Stimulated activated CD8-positive, alpha-beta memory T cell treated with anti-CD3 and anti-CD28 coated beads, Interleukin-7, amount 100 ng/mL, for 1 hour (primary cell): ENCODE results near the gene CTSE.

Experiments
- DNase-seq, 2 donors: peaks; one replicate each; pipeline ENCODE4 v3.0.0-alpha.2; 2020; ENCODE audit warnings: low read depth in 2 of 2

CTSE gene

DNA sequence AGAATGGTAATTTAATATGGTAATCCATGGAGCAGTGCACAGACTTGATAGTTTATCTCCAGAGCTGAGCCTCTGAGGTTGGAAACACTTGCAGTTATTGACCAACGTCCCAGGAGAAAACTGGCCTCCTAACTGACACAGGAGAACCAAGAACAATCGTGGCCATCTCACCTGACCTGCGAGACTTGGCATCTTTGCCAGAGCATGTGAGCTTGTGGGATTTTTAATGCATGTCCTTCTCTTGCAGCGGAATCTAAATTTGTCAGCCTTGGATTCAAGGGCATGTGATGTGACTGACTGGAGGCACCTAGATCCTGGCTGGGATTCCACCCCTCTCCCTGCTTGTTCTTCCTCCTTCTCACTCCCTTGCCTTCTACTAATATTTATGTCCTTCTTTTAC, 52.6 kb downstream of the CTSE start:
- DNase-seq = no peak

DNA sequence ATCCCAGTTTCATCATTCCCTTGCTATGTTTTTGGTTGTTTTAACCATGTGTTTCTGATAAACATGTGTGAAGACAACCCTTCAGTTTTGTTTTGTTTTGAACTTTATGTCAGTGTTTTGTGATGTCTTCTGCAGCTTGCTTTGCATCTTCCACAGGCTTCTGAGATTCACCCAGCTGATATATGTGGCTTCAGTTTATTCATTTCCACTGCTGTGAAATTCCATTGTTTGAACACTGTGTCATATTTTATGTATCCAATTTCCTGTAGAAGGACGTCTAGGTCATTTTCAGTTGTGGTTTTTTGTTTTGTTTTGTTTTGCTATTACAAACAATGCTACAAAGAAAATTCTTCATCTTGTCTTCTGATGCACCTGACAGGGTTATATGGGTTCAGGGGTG, 53.2 kb downstream of the CTSE start:
- DNase-seq = no peak

- no peak for DNase-seq
These were observed 54.5 kb downstream of the CTSE start for GRCh38 chr1:205969229-205969628.

DNA sequence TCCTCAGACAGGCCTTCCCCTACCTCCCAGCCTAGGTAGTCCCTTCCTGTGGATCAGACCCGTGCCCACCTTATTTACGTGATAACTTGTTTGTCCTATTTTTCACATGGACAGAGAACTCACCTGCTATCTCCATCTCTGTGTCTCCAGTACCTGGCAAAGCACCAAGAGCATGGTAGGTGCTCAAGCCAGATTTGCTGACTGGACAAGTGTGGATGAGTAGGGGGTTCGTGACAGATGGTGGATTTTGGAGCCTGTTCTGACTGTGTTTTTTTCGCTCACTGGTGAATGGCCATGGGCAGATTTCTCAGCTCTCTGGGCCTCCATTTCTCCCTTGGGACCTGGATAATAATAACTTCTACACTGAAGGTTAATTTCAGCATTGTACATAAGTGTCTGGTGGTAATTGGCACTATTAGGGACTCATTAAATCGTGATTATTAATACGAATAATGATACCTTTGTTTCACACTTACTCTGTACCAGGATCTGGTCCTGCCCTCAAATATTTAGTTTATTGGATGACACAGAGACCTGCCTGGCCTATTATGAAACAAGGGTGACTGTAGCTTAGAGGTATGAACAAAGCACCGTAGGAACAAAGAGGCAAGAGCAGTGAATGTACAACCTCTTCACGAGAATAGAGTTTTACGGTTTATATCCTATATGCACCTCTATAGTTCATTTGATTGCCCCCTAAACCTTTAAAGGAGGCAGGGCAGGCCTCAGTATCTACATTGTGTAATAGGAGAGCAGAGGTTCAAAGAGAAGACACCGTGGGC, 56.0 kb downstream of the CTSE start:
- no peak for DNase-seq

- DNase-seq = no peak
These were observed 58.4 kb downstream of the CTSE start for GRCh38 chr1:205965036-205965884.

DNA sequence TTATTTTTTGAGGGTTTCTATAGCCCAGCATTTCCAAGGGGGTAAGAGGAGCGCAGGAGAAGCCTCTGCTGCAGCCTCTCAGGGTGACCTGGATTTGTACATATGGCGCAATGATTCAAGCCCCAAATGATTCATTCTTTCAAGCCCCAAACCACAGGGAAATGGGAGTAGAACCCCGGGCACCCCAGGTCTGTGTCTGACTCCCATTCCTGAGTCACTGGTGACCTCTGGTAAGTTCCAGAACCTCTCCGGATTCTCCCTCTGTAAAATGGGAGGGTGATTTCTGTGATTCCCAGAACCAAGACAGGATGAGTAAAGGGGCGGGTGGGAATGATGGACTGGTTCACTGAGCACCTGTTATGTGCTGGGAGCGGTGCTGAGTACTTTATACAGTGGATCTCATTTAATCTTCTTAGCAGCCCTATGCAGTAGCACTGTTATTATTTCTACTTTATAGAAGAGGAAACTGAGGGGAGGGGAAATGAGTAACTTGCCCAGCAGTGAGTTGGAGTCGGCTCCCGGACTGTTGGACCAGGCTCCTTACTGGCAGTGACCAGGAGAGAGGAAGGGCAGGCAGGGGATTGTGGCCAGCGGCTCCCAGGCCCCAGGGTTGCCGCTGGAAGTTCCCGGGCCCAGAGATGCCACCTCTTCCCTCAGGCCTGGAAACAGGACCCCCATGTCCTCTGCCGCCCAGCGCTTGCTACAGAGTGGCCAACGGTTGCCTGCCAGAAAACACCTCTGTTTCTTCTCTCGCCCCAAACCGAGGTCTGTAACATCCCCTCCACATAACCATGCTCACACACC, 60.1 kb downstream of the CTSE start:
- no peak for DNase-seq

DNA sequence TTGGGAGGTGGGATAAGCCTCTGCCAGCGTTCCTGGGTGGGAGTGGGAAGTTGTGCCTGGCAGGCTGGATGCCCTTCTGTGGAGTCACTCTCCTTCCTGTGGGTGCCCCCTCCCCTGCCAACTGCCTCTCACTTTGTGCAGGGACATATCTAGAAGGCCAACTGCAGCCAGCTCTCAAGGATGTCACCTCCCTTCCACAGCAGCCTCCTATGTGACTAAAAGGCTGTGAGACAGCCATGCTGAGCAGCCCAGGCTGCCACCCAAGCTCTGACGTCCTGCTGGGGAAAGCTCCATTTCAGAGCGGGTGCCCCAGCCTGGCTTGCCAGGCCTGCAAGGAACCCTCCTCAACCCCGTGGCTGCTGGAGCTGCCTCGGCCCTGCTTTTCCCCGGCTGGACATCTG, 60.9 kb downstream of the CTSE start:
- DNase-seq = no peak

DNA sequence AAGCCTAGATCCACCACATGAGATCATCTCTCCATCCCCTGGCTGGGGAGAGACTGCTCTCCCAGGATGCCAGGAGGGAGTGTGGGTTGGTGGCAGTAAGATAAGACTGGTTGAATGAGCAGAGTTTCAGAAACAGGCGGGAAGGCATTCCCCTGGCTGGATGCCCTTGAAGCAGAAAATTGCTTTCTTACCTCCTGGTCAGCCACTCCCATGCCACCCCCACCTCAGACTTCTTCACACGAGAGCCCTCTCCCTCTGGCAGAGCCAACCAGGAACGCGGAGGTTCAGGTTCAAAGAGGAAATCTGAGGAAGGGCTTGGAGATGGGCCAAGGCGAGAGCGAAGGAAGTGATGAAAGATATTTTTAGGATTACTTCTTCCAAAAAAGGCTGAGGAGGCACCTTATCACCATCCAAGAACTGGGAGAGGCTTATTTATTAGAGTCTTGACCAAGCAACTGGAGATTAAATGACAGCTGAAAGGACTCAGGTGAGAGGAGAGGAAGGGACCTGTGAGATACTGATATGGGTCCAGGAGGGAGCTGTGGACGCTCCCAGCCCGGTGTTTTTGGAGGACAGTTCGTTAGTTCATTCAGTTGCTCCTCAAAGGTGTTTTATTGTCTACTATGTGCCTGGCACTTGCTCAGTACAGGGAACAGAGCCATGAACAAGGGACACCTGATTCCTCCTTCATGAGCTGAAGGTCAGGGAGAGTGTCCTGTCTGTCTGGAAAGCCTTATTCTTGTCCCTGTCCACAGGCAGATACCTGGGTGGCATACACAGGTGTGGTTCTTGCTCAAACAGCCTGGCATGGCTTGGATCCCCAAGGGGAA, 61.5 kb downstream of the CTSE start:
- no peak for DNase-seq

DNA sequence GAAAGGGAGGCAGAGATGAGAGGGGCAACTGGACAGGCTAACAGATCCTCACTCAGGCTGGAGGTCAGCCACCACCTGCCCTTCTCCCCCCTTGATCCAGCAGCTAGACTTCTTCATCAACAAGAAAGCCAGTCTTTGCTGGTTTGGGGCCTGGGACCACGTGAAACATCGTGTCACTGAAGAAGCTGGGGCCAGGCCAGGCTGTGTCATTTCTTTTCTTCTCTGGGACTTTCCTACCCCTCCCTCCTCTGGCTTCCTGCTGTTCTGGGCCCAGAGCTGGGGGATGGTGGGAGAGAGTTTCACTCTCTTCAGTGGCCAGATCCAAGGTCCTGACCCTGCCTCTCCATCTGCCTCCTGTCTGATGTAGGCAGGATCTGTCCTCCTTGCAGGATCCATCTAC, 62.3 kb downstream of the CTSE start:
- DNase-seq = no peak

GRCh38 chr1:205959789-205960188, 63.9 kb downstream of the CTSE start:
- DNase-seq = no peak
